HEK293 (cell line): ENCODE data around the gene IRF7.

Experiments
- CTCF ChIP-seq: fragments of 450-650 bp; formaldehyde crosslinking; IDR thresholded peaks from 2 replicates; pipeline ENCODE4 v1.5.1; 2016; ENCODE audit warnings: missing biosample characterization, missing genetic modification characterization
- TCF7L2 ChIP-seq: IDR thresholded peaks from 2 replicates; pipeline ENCODE4 v1.6.1; 2011; ENCODE audit warnings: low read depth, mild to moderate bottlenecking, inconsistent platforms, low read length, moderate library complexity, borderline replicate concordance
- YY1 ChIP-seq: fragments of 450-650 bp; formaldehyde crosslinking; IDR thresholded peaks from 2 replicates; pipeline ENCODE4 v1.5.1; 2018; ENCODE audit warnings: missing biosample characterization, missing genetic modification characterization
- ZNF121 ChIP-seq: fragments of 450-650 bp; formaldehyde crosslinking; IDR thresholded peaks from 2 replicates; pipeline ENCODE4 v1.5.1; 2016; ENCODE audit warnings: missing biosample characterization, missing genetic modification characterization
- ZNF221 ChIP-seq: fragments of 450-650 bp; formaldehyde crosslinking; IDR thresholded peaks from 2 replicates; pipeline ENCODE4 v1.5.1; 2017; ENCODE audit warnings: missing biosample characterization, missing genetic modification characterization, borderline replicate concordance
- ZNF639 ChIP-seq: fragments of 450-650 bp; formaldehyde crosslinking; IDR thresholded peaks from 2 replicates; pipeline ENCODE4 v1.5.1; 2016; ENCODE audit warnings: missing biosample characterization, missing genetic modification characterization
- ZNF645 ChIP-seq: fragments of 450-650 bp; formaldehyde crosslinking; IDR thresholded peaks from 2 replicates; pipeline ENCODE4; 2016; ENCODE audit warnings: missing biosample characterization, missing genetic modification characterization
- ZNF660 ChIP-seq: fragments of 450-650 bp; IDR thresholded peaks from 2 replicates; pipeline ENCODE4 v1.5.1; 2018; ENCODE audit warnings: missing biosample characterization, mild to moderate bottlenecking, missing genetic modification characterization
- ZNF670 ChIP-seq: fragments of 450-650 bp; formaldehyde crosslinking; IDR thresholded peaks from 2 replicates; pipeline ENCODE4 v1.5.1; 2016; ENCODE audit warnings: missing biosample characterization, missing genetic modification characterization, low read depth
- ZNF777 ChIP-seq: fragments of 450-650 bp; formaldehyde crosslinking; IDR thresholded peaks from 2 replicates; pipeline ENCODE4 v1.5.1; 2017; ENCODE audit warnings: missing biosample characterization, missing genetic modification characterization, borderline replicate concordance

- TF ChIP-seq CTCF (tag by site-specific recombination) (no peak), TCF7L2 (no peak), ZNF645 (tag by site-specific recombination) (no peak), ZNF221 (tag by site-specific recombination) (no peak), YY1 (tag by site-specific recombination) (no peak), ZNF639 (no peak), ZNF670 (tag by site-specific recombination) (no peak), ZNF121 (tag by site-specific recombination) (no peak), ZNF777 (tag by site-specific recombination) (no peak), ZNF660 (tag by site-specific recombination) (no peak)
These were observed 10.2 kb downstream of the IRF7 start for GRCh38 chr11:605286-606129.
